A673 (cell line): ENCODE measurements around the gene CLSTN2. TPM values are rescaled to one million over a fixed set of nuclear protein-coding genes. Genes with fewer than 3 reads are reported as not detected.

ENCODE experiments used
- BruUV-seq: library from RNA; stranded (reverse); fragments of 400-500 nt; replicated peaks from 2 replicates; lab custom pipeline; 2021; lab: Mats Ljungman, UMichigan
- CTCF ChIA-PET: fragments of 300-600 bp; sonication (Branson Sonifier 250); formaldehyde crosslinking; loops from one replicate; lab custom pipeline; 2022; ENCODE audit warnings: antibody characterized with exemption; lab: Charles Lee
- POLR2A ChIA-PET: fragments of 300-600 bp; sonication (Branson Sonifier 250); formaldehyde crosslinking; loops from one replicate; lab custom pipeline; 2022; ENCODE audit warnings: antibody characterized with exemption; ENCODE audit not compliant: low non-redundant PET; lab: Charles Lee
- DNase-seq: peaks from one replicate; pipeline ENCODE4 v3.0.0-alpha.2; 2015; ENCODE audit warnings: low spot score
- H3K27ac ChIP-seq: fragments of 200-600 bp; sonication (generic); 2 replicates; pipeline ENCODE4 v1.5.1; 2016; ENCODE audit warnings: mixed run types, low read depth, mild to moderate bottlenecking, mixed read lengths, antibody characterized with exemption, low read length; ENCODE audit not compliant: poor library complexity, severe bottlenecking
- H3K27me3 ChIP-seq: fragments of 200-600 bp; sonication (generic); replicated peaks from 2 replicates; pipeline ENCODE4 v1.6.1; 2017; ENCODE audit warnings: mixed run types, low read depth, mild to moderate bottlenecking, mixed read lengths, antibody characterized with exemption, low read length; ENCODE audit not compliant: insufficient read depth, poor library complexity
- H3K36me3 ChIP-seq: fragments of 200-600 bp; sonication (generic); 2 replicates; pipeline ENCODE4 v1.6.1; 2016; ENCODE audit warnings: mixed run types, mild to moderate bottlenecking, mixed read lengths, antibody characterized with exemption, low read length; ENCODE audit not compliant: insufficient read depth, poor library complexity, severe bottlenecking
- H3K4me1 ChIP-seq: fragments of 200-600 bp; sonication (generic); 2 replicates; pipeline ENCODE4 v1.6.1; 2017; ENCODE audit warnings: mixed run types, mild to moderate bottlenecking, mixed read lengths, antibody characterized with exemption, low read length; ENCODE audit not compliant: insufficient read depth, poor library complexity, severe bottlenecking
- H3K4me3 ChIP-seq: fragments of 200-600 bp; sonication (generic); 2 replicates; pipeline ENCODE4 v1.5.1; 2016; ENCODE audit warnings: low read depth, mixed run types, mild to moderate bottlenecking, mixed read lengths, low read length; ENCODE audit not compliant: poor library complexity, severe bottlenecking
- H3K9me3 ChIP-seq: fragments of 200-600 bp; sonication (generic); 2 replicates; pipeline ENCODE4 v1.6.1; 2016; ENCODE audit warnings: mixed run types, low read depth, mild to moderate bottlenecking, mixed read lengths, antibody characterized with exemption, low read length; ENCODE audit not compliant: poor library complexity, severe bottlenecking
- CTCF ChIP-seq: fragments of 300-800, 200-600 bp; sonication (generic); conservative IDR thresholded peaks from 2 replicates; pipeline ENCODE4 v1.5.1; 2017; ENCODE audit warnings: low read depth, mild to moderate bottlenecking, antibody characterized with exemption, low read length, moderate library complexity, mixed read lengths
- EZH2 ChIP-seq: fragments of 200-600 bp; sonication (generic); IDR thresholded peaks from 2 replicates; pipeline ENCODE4 v1.6.1; 2017; ENCODE audit warnings: borderline replicate concordance, low read depth, mild to moderate bottlenecking, mixed read lengths, antibody characterized with exemption, low read length; ENCODE audit not compliant: poor library complexity, severe bottlenecking
- intact Hi-C: fragments of 100-400 bp; cut with micrococcal nuclease; formaldehyde crosslinking; loops from one replicate; pipeline ENCODE4 v1.10.0; 2022; ENCODE audit not compliant: unreplicated experiment
- total RNA-seq: library from RNA; stranded (reverse); gene quantifications from 2 replicates; pipeline ENCODE4 v1.2.3, GENCODE V29; 2021

CLSTN2 gene
- total RNA-seq, 1 experiment from 2014 or later = 50.7 TPM

DNA sequence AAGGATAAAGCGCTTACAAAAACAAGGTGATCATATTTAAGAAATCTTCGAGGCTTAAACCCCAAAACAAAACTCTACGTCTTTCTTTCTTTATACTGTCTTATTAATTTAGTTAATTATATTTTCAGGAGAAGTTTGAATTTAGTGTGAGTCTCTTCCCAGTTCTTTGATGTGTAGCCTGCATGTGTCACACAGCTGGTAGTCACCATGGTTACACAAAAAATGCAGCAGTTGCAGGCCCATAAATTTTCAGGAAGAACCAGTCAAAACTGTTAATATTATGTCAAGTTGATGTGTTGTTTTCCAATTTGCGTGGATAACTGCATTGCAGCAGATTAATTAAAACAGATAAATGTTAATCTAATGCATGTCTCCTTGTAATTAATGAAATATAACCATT is 10.4 kb downstream of the CLSTN2 start:
- ChIA-PET CTCF (no interaction called here), POLR2A (no interaction called here)
- intact Hi-C loops = no loop called here
- Histone ChIP-seq H3K4me1 (no peaks in the 10 kb centered on the region), H3K9me3 (no peaks in the 10 kb centered on the region), H3K4me3 (no peak overlapping the region), H3K36me3 (no peaks in the 10 kb centered on the region), H3K27me3 (no peaks in the 10 kb centered on the region), H3K27ac (no peak overlapping the region)
- no peak for TF ChIP-seq EZH2
- no peak for TF ChIP-seq CTCF
- DNase-seq = no peak
- no TSS peak for BruUV-seq

GRCh38 chr3:139945942-139946341 is 11.0 kb downstream of the CLSTN2 start:
- no TSS peak for BruUV-seq
- no peak for DNase-seq
- TF ChIP-seq EZH2 (no peak), CTCF (no peak)
- intact Hi-C loops = no loop called here
- no peak overlapping the region for H3K27ac ChIP-seq
- ChIA-PET CTCF (no interaction called here), POLR2A (no interaction called here)
- no peaks in the 10 kb centered on the region for H3K4me1 ChIP-seq
- H3K9me3 ChIP-seq = no peaks in the 10 kb centered on the region
- no peak overlapping the region for H3K4me3 ChIP-seq
- no peaks in the 10 kb centered on the region for H3K27me3 ChIP-seq
- no peaks in the 10 kb centered on the region for H3K36me3 ChIP-seq

- H3K4me3 ChIP-seq = no peak overlapping the region
- no peaks in the 10 kb centered on the region for H3K9me3 ChIP-seq
- no peak for TF ChIP-seq CTCF
- TF ChIP-seq EZH2 = no peak
- CTCF ChIA-PET = no interaction called here
- H3K27me3 ChIP-seq = no peaks in the 10 kb centered on the region
- H3K36me3 ChIP-seq = no peaks in the 10 kb centered on the region
- intact Hi-C loops = no loop called here
- POLR2A ChIA-PET = interaction anchor here (0.5 kb wide), 1 partner anchor 11 kb away, joined by 3 read pairs; no protein-coding TSS in a partner anchor
- no TSS peak for BruUV-seq
- no peaks in the 10 kb centered on the region for H3K4me1 ChIP-seq
- H3K27ac ChIP-seq = no peak overlapping the region
- DNase-seq = no peak
These were observed 13.5 kb downstream of the CLSTN2 start for GRCh38 chr3:139948467-139948866.
